GM23338 (cell line): ENCODE data around the gene BANF1. TPM values are rescaled to one million over a fixed set of nuclear protein-coding genes. Genes with fewer than 3 reads are reported as not detected.

ENCODE experiments used
- ATAC-seq: fragments of 200-7000 bp; cut with Tn5 transposase; 3 replicates; pipeline ENCODE4 v1.9.1; 2020
- DNase-seq: peaks from one replicate; pipeline ENCODE4 v3.0.0-alpha.2; 2015; ENCODE audit warnings: low spot score
- H2AFZ ChIP-seq: fragments of 200-600 bp; sonication (generic); 2 replicates; pipeline ENCODE4 v1.8.0; 2016; ENCODE audit warnings: antibody characterized with exemption, mild to moderate bottlenecking, moderate library complexity
- H3F3A ChIP-seq: fragments of 200-600 bp; sonication (generic); replicated peaks from 2 replicates; pipeline ENCODE4 v1.8.0; 2017; ENCODE audit warnings: antibody characterized with exemption, mixed run types, low read depth
- H3K27ac ChIP-seq: fragments of 200-600 bp; sonication (generic); 2 replicates; pipeline ENCODE4 v1.6.1; 2016; ENCODE audit warnings: low read depth
- H3K27me3 ChIP-seq: fragments of 200-600 bp; sonication (generic); 2 replicates; pipeline ENCODE4 v1.8.0; 2016; ENCODE audit warnings: mild to moderate bottlenecking, mixed run types, moderate library complexity; ENCODE audit not compliant: insufficient read depth
- H3K36me3 ChIP-seq: fragments of 200-600 bp; sonication (generic); 2 replicates; pipeline ENCODE4 v1.8.0; 2016; ENCODE audit warnings: mild to moderate bottlenecking; ENCODE audit not compliant: insufficient read depth
- H3K4me1 ChIP-seq: fragments of 200-600 bp; sonication (generic); 2 replicates; pipeline ENCODE4 v1.8.0; 2016; ENCODE audit warnings: mild to moderate bottlenecking, moderate library complexity; ENCODE audit not compliant: insufficient read depth
- H3K4me2 ChIP-seq: fragments of 200-600 bp; sonication (generic); 2 replicates; pipeline ENCODE4 v1.7.1; 2017; ENCODE audit warnings: mixed run types
- H3K4me3 ChIP-seq: fragments of 200-600 bp; sonication (generic); 2 replicates; pipeline ENCODE4 v1.6.1; 2016; ENCODE audit warnings: mixed run types
- H3K79me2 ChIP-seq: fragments of 200-600 bp; sonication (generic); replicated peaks from 2 replicates; pipeline ENCODE4 v1.8.0; 2017; ENCODE audit warnings: mild to moderate bottlenecking; ENCODE audit not compliant: insufficient read depth
- H3K9me2 ChIP-seq: fragments of 200-600 bp; sonication (generic); 2 replicates; pipeline ENCODE4 v1.8.0; 2017; ENCODE audit not compliant: insufficient read depth
- H4K20me1 ChIP-seq: fragments of 200-600 bp; sonication (generic); replicated peaks from 2 replicates; pipeline ENCODE4 v1.8.0; 2017; ENCODE audit warnings: mild to moderate bottlenecking; ENCODE audit not compliant: insufficient read depth
- H3K27ac Mint-ChIP-seq: 2 replicates; pipeline ENCODE4 v1.8.0; 2020; ENCODE audit warnings: inconsistent platforms, mild to moderate bottlenecking, moderate library complexity, mixed read lengths
- H3K27me3 Mint-ChIP-seq: 3 replicates; pipeline ENCODE4 v1.8.0; 2022; ENCODE audit warnings: low read depth, mild to moderate bottlenecking, moderate library complexity, mixed read lengths, inconsistent platforms; ENCODE audit not compliant: insufficient read depth, poor library complexity
- H3K36me3 Mint-ChIP-seq: 3 replicates; pipeline ENCODE4 v1.8.0; 2021; ENCODE audit warnings: low read depth, mild to moderate bottlenecking, inconsistent platforms, moderate library complexity, mixed read lengths
- H3K4me1 Mint-ChIP-seq: 3 replicates; pipeline ENCODE4 v1.8.0; 2020; ENCODE audit warnings: mild to moderate bottlenecking, inconsistent platforms, mixed read lengths
- H3K4me3 Mint-ChIP-seq: 3 replicates; pipeline ENCODE4 v1.8.0; 2021; ENCODE audit warnings: moderate library complexity, mild to moderate bottlenecking, inconsistent platforms, mixed read lengths
- H3K9me3 Mint-ChIP-seq: 3 replicates; pipeline ENCODE4 v1.8.0; 2020; ENCODE audit warnings: moderate library complexity, mild to moderate bottlenecking, inconsistent platforms, mixed read lengths
- EZH2 ChIP-seq: fragments of 200-600 bp; sonication (generic); IDR thresholded peaks from one replicate; pipeline ENCODE4 v1.8.0; 2017; ENCODE audit warnings: antibody characterized with exemption, mild to moderate bottlenecking, low read depth; ENCODE audit not compliant: unreplicated experiment
- NANOG ChIP-seq: IDR thresholded peaks from 2 replicates; pipeline ENCODE4 v1.6.1; 2016; ENCODE audit warnings: antibody characterized with exemption, borderline replicate concordance
- ZNF114 ChIP-seq: fragments of 250-450 bp; sonication (Bioruptor Pico); IDR thresholded peaks from 2 replicates; pipeline ENCODE4 v1.5.0; 2020; ENCODE audit warnings: mild to moderate bottlenecking, moderate library complexity
- ZNF331 ChIP-seq: fragments of 250-450 bp; sonication (Bioruptor Pico); IDR thresholded peaks from 2 replicates; pipeline ENCODE4 v1.5.0; 2020; ENCODE audit warnings: low read depth, mild to moderate bottlenecking, moderate library complexity
- polyA plus RNA-seq: library from polyadenylated mRNA; unstranded; fragments of >200 nt; fragmentation: Nextera tagmentation; extraction: Ambion mirVana; gene quantifications from 2 replicates; pipeline ENCODE4 v1.2.1, GENCODE V29; 2016
- total RNA-seq: library from RNA; depleted of rRNA; stranded (reverse); fragments of >200 nt; shearing (Covaris generic); gene quantifications from 2 replicates; pipeline ENCODE4 v1.2.3, GENCODE V29; 2014
- TF ChIP-seq, protein P1 (sequence below), 2 experiments: fragments of 200-600 bp in 1 of 2; sonication (generic) in 1 of 2; conservative IDR thresholded peaks; 2 replicates each; pipeline versions ENCODE4 v1.5.1 to v1.6.1; 2016 to 2017; ENCODE audit warnings: antibody characterized with exemption in 2 of 2, low read depth in 2 of 2, mild to moderate bottlenecking in 2 of 2, moderate library complexity in 1 of 2
- TF ChIP-seq, protein P2 (sequence below): IDR thresholded peaks from 2 replicates; pipeline ENCODE4 v1.6.1; 2016; ENCODE audit warnings: antibody characterized with exemption
- TF ChIP-seq, protein P3 (sequence below): fragments of 250-450 bp; sonication (Bioruptor Pico); IDR thresholded peaks from 2 replicates; pipeline ENCODE4 v1.5.0; 2020; ENCODE audit warnings: mild to moderate bottlenecking, moderate library complexity

The BANF1 gene
- total and polyA plus RNA-seq, 2 experiments from 2014 or later: 58.2 to 765 TPM

DNA sequence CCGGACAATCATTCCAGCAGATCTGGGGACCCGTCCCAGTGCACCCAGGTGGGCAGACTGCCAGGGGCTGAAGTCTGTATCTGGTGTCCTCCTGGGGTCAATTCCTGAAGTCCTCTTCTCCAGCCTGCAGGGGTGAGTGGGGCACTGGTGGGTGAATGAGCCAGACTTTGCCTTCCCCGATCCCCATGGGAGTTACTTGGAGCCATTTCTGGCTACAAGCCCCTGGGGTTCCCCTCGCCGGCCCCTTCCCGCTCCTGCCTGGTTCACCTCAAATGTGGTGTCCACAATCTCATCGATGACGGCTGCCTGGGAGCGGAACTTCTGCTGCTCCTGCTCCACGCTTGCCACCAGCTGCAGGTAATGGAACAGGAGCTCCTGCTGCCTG, 14.5 kb downstream of the BANF1 start:
- no peaks in the 10 kb centered on the region for H3K9me2 ChIP-seq

DNA sequence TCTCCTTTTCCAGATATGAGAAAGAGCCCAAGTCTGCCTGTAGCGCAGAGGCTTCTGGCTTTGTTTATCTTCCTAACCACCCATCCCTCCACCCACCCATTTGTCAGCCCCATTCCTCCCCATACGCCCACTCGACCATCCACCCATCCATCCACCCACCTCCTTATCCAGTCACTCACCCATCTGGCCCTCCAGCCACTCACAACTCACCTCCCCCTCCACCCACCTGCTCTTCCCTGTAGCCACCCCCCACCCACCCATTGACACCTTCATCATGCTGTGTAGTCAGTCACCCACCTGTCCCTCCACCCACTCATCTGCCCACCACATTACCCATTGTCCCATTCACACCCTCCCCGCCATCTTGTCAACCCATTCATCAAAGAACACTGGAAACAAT, 15.0 kb downstream of the BANF1 start:
- H3K27ac Mint-ChIP-seq: no peak overlapping the region
- no peak overlapping the region for H3K4me3 Mint-ChIP-seq
- Histone ChIP-seq H3K4me2 (no peak overlapping the region), H3F3A (no peaks in the 10 kb centered on the region), H3K79me2 (no peaks in the 10 kb centered on the region), H3K4me1 (no peaks in the 10 kb centered on the region), H3K27me3 (peaks cover 9% of the 10 kb centered on the region; the same call in 1 of the 2 replicates), H3K27ac (no peak overlapping the region), H4K20me1 (no peaks in the 10 kb centered on the region), H3K4me3 (no peak overlapping the region), H2AFZ (no peak overlapping the region), H3K36me3 (no peaks in the 10 kb centered on the region), H3K9me2 (no peaks in the 10 kb centered on the region)
- peaks cover 13% of the 10 kb centered on the region for H3K27me3 Mint-ChIP-seq
- no peaks in the 10 kb centered on the region for H3K9me3 Mint-ChIP-seq
- H3K4me1 Mint-ChIP-seq: no peaks in the 10 kb centered on the region
- no peaks in the 10 kb centered on the region for H3K36me3 Mint-ChIP-seq
- DNase-seq: no peak
- no peak for ATAC-seq
- TF ChIP-seq EZH2 (no peak), NANOG (no peak), ZNF114 (CRISPR knock-in tag) (no peak), ZNF331 (CRISPR knock-in tag) (no peak)
- TF ChIP-seq, protein P1, sequence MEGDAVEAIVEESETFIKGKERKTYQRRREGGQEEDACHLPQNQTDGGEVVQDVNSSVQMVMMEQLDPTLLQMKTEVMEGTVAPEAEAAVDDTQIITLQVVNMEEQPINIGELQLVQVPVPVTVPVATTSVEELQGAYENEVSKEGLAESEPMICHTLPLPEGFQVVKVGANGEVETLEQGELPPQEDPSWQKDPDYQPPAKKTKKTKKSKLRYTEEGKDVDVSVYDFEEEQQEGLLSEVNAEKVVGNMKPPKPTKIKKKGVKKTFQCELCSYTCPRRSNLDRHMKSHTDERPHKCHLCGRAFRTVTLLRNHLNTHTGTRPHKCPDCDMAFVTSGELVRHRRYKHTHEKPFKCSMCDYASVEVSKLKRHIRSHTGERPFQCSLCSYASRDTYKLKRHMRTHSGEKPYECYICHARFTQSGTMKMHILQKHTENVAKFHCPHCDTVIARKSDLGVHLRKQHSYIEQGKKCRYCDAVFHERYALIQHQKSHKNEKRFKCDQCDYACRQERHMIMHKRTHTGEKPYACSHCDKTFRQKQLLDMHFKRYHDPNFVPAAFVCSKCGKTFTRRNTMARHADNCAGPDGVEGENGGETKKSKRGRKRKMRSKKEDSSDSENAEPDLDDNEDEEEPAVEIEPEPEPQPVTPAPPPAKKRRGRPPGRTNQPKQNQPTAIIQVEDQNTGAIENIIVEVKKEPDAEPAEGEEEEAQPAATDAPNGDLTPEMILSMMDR (conservative IDR thresholded peaks at IDR 0.05; ENCODE audit: low read depth in 2 of 2): no peak
- TF ChIP-seq, protein P2, sequence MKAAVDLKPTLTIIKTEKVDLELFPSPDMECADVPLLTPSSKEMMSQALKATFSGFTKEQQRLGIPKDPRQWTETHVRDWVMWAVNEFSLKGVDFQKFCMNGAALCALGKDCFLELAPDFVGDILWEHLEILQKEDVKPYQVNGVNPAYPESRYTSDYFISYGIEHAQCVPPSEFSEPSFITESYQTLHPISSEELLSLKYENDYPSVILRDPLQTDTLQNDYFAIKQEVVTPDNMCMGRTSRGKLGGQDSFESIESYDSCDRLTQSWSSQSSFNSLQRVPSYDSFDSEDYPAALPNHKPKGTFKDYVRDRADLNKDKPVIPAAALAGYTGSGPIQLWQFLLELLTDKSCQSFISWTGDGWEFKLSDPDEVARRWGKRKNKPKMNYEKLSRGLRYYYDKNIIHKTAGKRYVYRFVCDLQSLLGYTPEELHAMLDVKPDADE: no peak

More for the DNA sequence above, 14.5 kb downstream of the BANF1 start:
- H3K4me3 ChIP-seq: no peak overlapping the region
- Mint-ChIP-seq H3K4me3 (no peak overlapping the region), H3K27me3 (peaks cover 11% of the 10 kb centered on the region), H3K27ac (no peak overlapping the region), H3K36me3 (no peaks in the 10 kb centered on the region), H3K9me3 (no peaks in the 10 kb centered on the region), H3K4me1 (no peaks in the 10 kb centered on the region)
- no peaks in the 10 kb centered on the region for H3K4me1 ChIP-seq
- DNase-seq: no peak
- H3K27me3 ChIP-seq: peaks cover 12% of the 10 kb centered on the region
- TF ChIP-seq, protein P3, sequence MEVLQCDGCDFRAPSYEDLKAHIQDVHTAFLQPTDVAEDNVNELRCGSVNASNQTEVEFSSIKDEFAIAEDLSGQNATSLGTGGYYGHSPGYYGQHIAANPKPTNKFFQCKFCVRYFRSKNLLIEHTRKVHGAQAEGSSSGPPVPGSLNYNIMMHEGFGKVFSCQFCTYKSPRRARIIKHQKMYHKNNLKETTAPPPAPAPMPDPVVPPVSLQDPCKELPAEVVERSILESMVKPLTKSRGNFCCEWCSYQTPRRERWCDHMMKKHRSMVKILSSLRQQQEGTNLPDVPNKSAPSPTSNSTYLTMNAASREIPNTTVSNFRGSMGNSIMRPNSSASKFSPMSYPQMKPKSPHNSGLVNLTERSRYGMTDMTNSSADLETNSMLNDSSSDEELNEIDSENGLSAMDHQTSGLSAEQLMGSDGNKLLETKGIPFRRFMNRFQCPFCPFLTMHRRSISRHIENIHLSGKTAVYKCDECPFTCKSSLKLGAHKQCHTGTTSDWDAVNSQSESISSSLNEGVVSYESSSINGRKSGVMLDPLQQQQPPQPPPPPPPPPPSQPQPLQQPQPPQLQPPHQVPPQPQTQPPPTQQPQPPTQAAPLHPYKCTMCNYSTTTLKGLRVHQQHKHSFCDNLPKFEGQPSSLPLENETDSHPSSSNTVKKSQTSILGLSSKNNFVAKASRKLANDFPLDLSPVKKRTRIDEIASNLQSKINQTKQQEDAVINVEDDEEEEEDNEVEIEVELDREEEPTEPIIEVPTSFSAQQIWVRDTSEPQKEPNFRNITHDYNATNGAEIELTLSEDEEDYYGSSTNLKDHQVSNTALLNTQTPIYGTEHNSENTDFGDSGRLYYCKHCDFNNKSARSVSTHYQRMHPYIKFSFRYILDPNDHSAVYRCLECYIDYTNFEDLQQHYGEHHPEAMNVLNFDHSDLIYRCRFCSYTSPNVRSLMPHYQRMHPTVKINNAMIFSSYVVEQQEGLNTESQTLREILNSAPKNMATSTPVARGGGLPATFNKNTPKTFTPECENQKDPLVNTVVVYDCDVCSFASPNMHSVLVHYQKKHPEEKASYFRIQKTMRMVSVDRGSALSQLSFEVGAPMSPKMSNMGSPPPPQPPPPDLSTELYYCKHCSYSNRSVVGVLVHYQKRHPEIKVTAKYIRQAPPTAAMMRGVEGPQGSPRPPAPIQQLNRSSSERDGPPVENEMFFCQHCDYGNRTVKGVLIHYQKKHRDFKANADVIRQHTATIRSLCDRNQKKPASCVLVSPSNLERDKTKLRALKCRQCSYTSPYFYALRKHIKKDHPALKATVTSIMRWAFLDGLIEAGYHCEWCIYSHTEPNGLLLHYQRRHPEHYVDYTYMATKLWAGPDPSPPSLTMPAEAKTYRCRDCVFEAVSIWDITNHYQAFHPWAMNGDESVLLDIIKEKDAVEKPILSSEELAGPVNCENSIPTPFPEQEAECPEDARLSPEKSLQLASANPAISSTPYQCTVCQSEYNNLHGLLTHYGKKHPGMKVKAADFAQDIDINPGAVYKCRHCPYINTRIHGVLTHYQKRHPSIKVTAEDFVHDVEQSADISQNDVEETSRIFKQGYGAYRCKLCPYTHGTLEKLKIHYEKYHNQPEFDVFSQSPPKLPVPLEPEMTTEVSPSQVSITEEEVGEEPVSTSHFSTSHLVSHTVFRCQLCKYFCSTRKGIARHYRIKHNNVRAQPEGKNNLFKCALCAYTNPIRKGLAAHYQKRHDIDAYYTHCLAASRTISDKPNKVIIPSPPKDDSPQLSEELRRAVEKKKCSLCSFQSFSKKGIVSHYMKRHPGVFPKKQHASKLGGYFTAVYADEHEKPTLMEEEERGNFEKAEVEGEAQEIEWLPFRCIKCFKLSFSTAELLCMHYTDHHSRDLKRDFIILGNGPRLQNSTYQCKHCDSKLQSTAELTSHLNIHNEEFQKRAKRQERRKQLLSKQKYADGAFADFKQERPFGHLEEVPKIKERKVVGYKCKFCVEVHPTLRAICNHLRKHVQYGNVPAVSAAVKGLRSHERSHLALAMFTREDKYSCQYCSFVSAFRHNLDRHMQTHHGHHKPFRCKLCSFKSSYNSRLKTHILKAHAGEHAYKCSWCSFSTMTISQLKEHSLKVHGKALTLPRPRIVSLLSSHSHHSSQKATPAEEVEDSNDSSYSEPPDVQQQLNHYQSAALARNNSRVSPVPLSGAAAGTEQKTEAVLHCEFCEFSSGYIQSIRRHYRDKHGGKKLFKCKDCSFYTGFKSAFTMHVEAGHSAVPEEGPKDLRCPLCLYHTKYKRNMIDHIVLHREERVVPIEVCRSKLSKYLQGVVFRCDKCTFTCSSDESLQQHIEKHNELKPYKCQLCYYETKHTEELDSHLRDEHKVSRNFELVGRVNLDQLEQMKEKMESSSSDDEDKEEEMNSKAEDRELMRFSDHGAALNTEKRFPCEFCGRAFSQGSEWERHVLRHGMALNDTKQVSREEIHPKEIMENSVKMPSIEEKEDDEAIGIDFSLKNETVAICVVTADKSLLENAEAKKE (CRISPR knock-in tag): no peak
- no peaks in the 10 kb centered on the region for H3K79me2 ChIP-seq
- no peaks in the 10 kb centered on the region for H4K20me1 ChIP-seq
- no peak overlapping the region for H2AFZ ChIP-seq
- H3F3A ChIP-seq: no peaks in the 10 kb centered on the region
- ATAC-seq: no peak
- no peaks in the 10 kb centered on the region for H3K36me3 ChIP-seq
- no peak overlapping the region for H3K4me2 ChIP-seq
- H3K27ac ChIP-seq: no peak overlapping the region
